Measurements from ENCODE around the gene GPR37. TPM values are rescaled to one million over a fixed set of nuclear protein-coding genes. Genes with fewer than 3 reads are reported as not detected.

GPR37 gene
- polyA plus RNA-seq, 1 donor from 2014 or later, result 1.4 TPM

DNA sequence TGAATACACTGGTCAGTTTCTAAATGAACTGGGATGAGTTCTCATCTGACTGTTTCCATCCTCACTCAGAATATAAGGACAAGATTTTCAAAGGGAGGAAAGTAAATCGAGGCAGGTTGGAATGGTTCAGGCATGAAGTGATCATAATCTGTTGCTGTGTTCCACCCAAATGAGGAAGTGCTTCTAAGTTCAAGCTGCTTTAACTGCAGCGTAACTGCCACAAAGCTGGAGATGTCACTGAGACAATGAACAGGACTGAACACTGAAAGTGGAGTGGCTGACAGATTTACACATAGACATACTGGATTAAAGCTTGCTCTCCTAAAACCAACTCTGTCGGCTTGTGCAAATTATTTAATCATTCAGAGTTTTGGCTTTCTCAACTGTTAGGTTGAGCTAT lies 66.6 kb downstream of the GPR37 start:
- H3K9ac ChIP-seq (ENCODE audit: low read length), result no peak overlapping the region
- no peaks in the 10 kb centered on the region for H3K27me3 ChIP-seq (ENCODE audit: insufficient read depth, low read depth, low read length)
- no peak overlapping the region for H3K4me3 ChIP-seq (ENCODE audit: low read length)
- no peak overlapping the region for H3K4me2 ChIP-seq (ENCODE audit: low read length)
- no peaks in the 10 kb centered on the region for H3K36me3 ChIP-seq (ENCODE audit: insufficient read depth, low read length)
- H3K9me2 ChIP-seq (ENCODE audit: insufficient read depth, low read length), result no peaks in the 10 kb centered on the region
- no peaks in the 10 kb centered on the region for H3K79me2 ChIP-seq (replicated peaks; ENCODE audit: insufficient read depth, low read length)
- no peak overlapping the region for H3K27ac ChIP-seq (ENCODE audit: low read length)
- H4K20me1 ChIP-seq (ENCODE audit: insufficient read depth), result no peaks in the 10 kb centered on the region
- H2AFZ ChIP-seq (ENCODE audit: low read depth, low read length), result no peak overlapping the region
- H3K9me3 ChIP-seq (ENCODE audit: low read length), result no peaks in the 10 kb centered on the region
- TF ChIP-seq EP300 (conservative IDR thresholded peaks at IDR 0.05; ENCODE audit: poor library complexity, severe bottlenecking) (no peak), CTCF (IDR thresholded peaks at IDR 0.05; ENCODE audit: poor library complexity, severe bottlenecking) (no peak), RAD21 (conservative IDR thresholded peaks at IDR 0.05) (no peak), EZH2 (IDR thresholded peaks at IDR 0.05; ENCODE audit: borderline replicate concordance, insufficient read depth, low read length, poor library complexity, severe bottlenecking) (no peak), POLR2AphosphoS5 (IDR thresholded peaks at IDR 0.05) (no peak), TAF1 (IDR thresholded peaks at IDR 0.05; ENCODE audit: low read depth) (no peak), MXI1 (conservative IDR thresholded peaks at IDR 0.05; ENCODE audit: poor library complexity, severe bottlenecking) (no peak)
- H3F3A ChIP-seq (ENCODE audit: insufficient read depth, low read length, poor library complexity, severe bottlenecking), result no peaks in the 10 kb centered on the region

- no peaks in the 10 kb centered on the region for H3K9me2 ChIP-seq (ENCODE audit: insufficient read depth, low read length)
- no peaks in the 10 kb centered on the region for H3F3A ChIP-seq (ENCODE audit: insufficient read depth, low read length, poor library complexity, severe bottlenecking)
- no peaks in the 10 kb centered on the region for H3K9me3 ChIP-seq (ENCODE audit: low read length)
- no peak overlapping the region for H3K4me2 ChIP-seq (ENCODE audit: low read length)
- no peak overlapping the region for H3K27ac ChIP-seq (ENCODE audit: low read length)
- no peaks in the 10 kb centered on the region for H3K36me3 ChIP-seq (ENCODE audit: insufficient read depth, low read length)
- H4K20me1 ChIP-seq (ENCODE audit: insufficient read depth), result no peaks in the 10 kb centered on the region
- H3K79me2 ChIP-seq (replicated peaks; ENCODE audit: insufficient read depth, low read length), result no peaks in the 10 kb centered on the region
- H3K4me3 ChIP-seq (ENCODE audit: low read length), result no peak overlapping the region
- H3K9ac ChIP-seq (ENCODE audit: low read length), result no peak overlapping the region
- no peaks in the 10 kb centered on the region for H3K27me3 ChIP-seq (ENCODE audit: insufficient read depth, low read depth, low read length)
- H2AFZ ChIP-seq (ENCODE audit: low read depth, low read length), result no peak overlapping the region
- TF ChIP-seq RAD21 (conservative IDR thresholded peaks at IDR 0.05) (no peak), POLR2AphosphoS5 (IDR thresholded peaks at IDR 0.05) (no peak), MXI1 (conservative IDR thresholded peaks at IDR 0.05; ENCODE audit: poor library complexity, severe bottlenecking) (no peak), SMC3 (conservative IDR thresholded peaks at IDR 0.05; ENCODE audit: poor library complexity) (no peak), REST (IDR thresholded peaks at IDR 0.05; ENCODE audit: borderline replicate concordance) (no peak), CTCF (IDR thresholded peaks at IDR 0.05; ENCODE audit: poor library complexity, severe bottlenecking) (no peak), EZH2 (IDR thresholded peaks at IDR 0.05; ENCODE audit: borderline replicate concordance, insufficient read depth, low read length, poor library complexity, severe bottlenecking) (no peak), EP300 (conservative IDR thresholded peaks at IDR 0.05; ENCODE audit: poor library complexity, severe bottlenecking) (no peak), TAF1 (IDR thresholded peaks at IDR 0.05; ENCODE audit: low read depth) (no peak)
Measured at GRCh38 chr7:124697746-124698145, 67.8 kb downstream of the GPR37 start.

Other genes starting within 250 kb of the GPR37 start
- 19.3 and 23.9 TPM in 2 replicates for gene POT1, start 164.0 kb upstream of the GPR37 start, polyA plus RNA-seq